Measurements from ENCODE around the gene DHRS1. TPM values are rescaled to one million over a fixed set of nuclear protein-coding genes. Genes with fewer than 3 reads are reported as not detected.
A peak's percentile ranks its signal among the peaks of the same experiment; 100 is the strongest.
"Not testable (repeated sequence)": the region's sequence is repeated elsewhere in the genome, so short reads cannot be mapped to it uniquely, and the experiment has no call there.

DHRS1 gene
- total RNA-seq, 2 experiments from 2014 or later = 11.7 to 14.6 TPM

- ATAC-seq (no peak), DNase-seq (no peak)
- Mint-ChIP-seq H3K9me3 (ENCODE audit: low read depth) (no peaks in the 10 kb centered on the region), H3K4me1 (peaks cover 27% of the 10 kb centered on the region), H3K4me3 (no peak overlapping the region), H3K36me3 (ENCODE audit: low read depth) (peaks cover 8% of the 10 kb centered on the region), H3K27me3 (peaks cover 12% of the 10 kb centered on the region), H3K27ac (no peak overlapping the region)
- intact Hi-C loops (cut with DNase I, micrococcal nuclease) = no loop called here
- ChIA-PET POLR2A (no interaction called here), CTCF (interaction anchor here (0.6 to 7.6 kb wide), 10 partner anchors 10 to 1392 kb away, joined by 3 to 76 read pairs (median 4); partner anchors contain the start of genes CBLN3, CIDEB and KHNYN)
Measured at GRCh38 chr14:24337144-24337823, 37.7 kb upstream of the DHRS1 start.

GRCh38 chr14:24335461-24336171 is 36.0 kb upstream of the DHRS1 start:
- intact Hi-C loops (cut with DNase I, micrococcal nuclease) = loop anchor here in 1 of 2 experiments (2.0 kb wide), 1 partner anchor 31 kb away; no protein-coding TSS in a partner anchor
- POLR2A ChIA-PET = interaction anchor here (0.6 to 1.4 kb wide), 2 partner anchors 96 to 120 kb away, joined by 3 to 5 read pairs; no protein-coding TSS in a partner anchor
- H3K4me3 Mint-ChIP-seq = no peak overlapping the region
- H3K27me3 Mint-ChIP-seq = peaks cover 19% of the 10 kb centered on the region
- peaks cover 8% of the 10 kb centered on the region for H3K36me3 Mint-ChIP-seq (ENCODE audit: low read depth)
- H3K4me1 Mint-ChIP-seq = peaks cover 37% of the 10 kb centered on the region
- CTCF ChIA-PET = interaction anchor here (0.6 to 7.6 kb wide), 8 partner anchors 26 to 723 kb away, joined by 3 to 76 read pairs (median 5); partner anchors contain the start of genes CBLN3 and KHNYN
- ATAC-seq (no peak), DNase-seq (no peak)
- H3K9me3 Mint-ChIP-seq (ENCODE audit: low read depth) = no peaks in the 10 kb centered on the region
- H3K27ac Mint-ChIP-seq = no peak overlapping the region

- Mint-ChIP-seq H3K4me3 (peak within 1 kb of the TSS; percentile 38), H3K27me3 (peaks cover 24% of the 10 kb centered on the region), H3K27ac (no peak within 1 kb of the TSS), H3K4me1 (peaks cover 31% of the 10 kb centered on the region), H3K36me3 (ENCODE audit: low read depth) (peaks cover 8% of the 10 kb centered on the region), H3K9me3 (ENCODE audit: low read depth) (no peaks in the 10 kb centered on the region)
- intact Hi-C loops (cut with DNase I, micrococcal nuclease) = loop anchor here in 1 of 2 experiments (1.0 to 2.0 kb wide), 2 partner anchors 32 to 102 kb away; no protein-coding TSS in a partner anchor
- peak; percentile 46 for DNase-seq
- no peak for ATAC-seq
- POLR2A ChIA-PET = interaction anchor here (2.2 kb wide), 1 partner anchor 96 kb away, joined by 31 read pairs; the partner anchor contains the start of gene KHNYN
- CTCF ChIA-PET = interaction anchor here (0.7 to 5.0 kb wide), 18 partner anchors 10 to 102 kb away, joined by 3 to 201 read pairs (median 11); partner anchors contain the start of genes CBLN3, KHNYN and LTB4R
Measured at GRCh38 chr14:24334431-24335291, 35.1 kb upstream of the DHRS1 start, which contains the start of gene ADCY4. ADCY4 (minus strand) TSS chr14:24335071; CDS start chr14:24334652, 419 bp downstream.

- POLR2A ChIA-PET = interaction anchor here (0.6 to 2.4 kb wide), 6 partner anchors 34 to 105 kb away, joined by 3 to 15 read pairs (median 4); partner anchors contain the start of gene TINF2
- ATAC-seq (peak; percentile 82), DNase-seq (peak; percentile 91)
- peaks cover 24% of the 10 kb centered on the region for H3K27me3 Mint-ChIP-seq
- H3K4me1 Mint-ChIP-seq = peaks cover 27% of the 10 kb centered on the region
- peak overlapping the region; percentile 53 for H3K4me3 Mint-ChIP-seq
- no peaks in the 10 kb centered on the region for H3K9me3 Mint-ChIP-seq (ENCODE audit: low read depth)
- peaks cover 8% of the 10 kb centered on the region for H3K36me3 Mint-ChIP-seq (ENCODE audit: low read depth)
- CTCF ChIA-PET = interaction anchor here (0.7 to 5.0 kb wide), 40 partner anchors 8 to 224 kb away, joined by 3 to 201 read pairs (median 6); partner anchors contain the start of genes CBLN3, CIDEB, IPO4 and KHNYN
- intact Hi-C loops (cut with DNase I, micrococcal nuclease) = loop anchor here in 1 of 2 experiments (1.0 to 2.0 kb wide), 4 partner anchors 21 to 340 kb away; partner anchors contain the start of genes LTB4R, MDP1 and TINF2
- peak overlapping the region; percentile 29 for H3K27ac Mint-ChIP-seq
Measured at GRCh38 chr14:24332268-24332993, 32.9 kb upstream of the DHRS1 start.

- intact Hi-C loops (cut with DNase I, micrococcal nuclease) = loop anchor here in 1 of 2 experiments (1.0 to 2.0 kb wide), 4 partner anchors 20 to 341 kb away; partner anchors contain the start of genes LTB4R, MDP1 and TINF2
- POLR2A ChIA-PET = interaction anchor here (1.0 to 2.4 kb wide), 2 partner anchors 100 to 103 kb away, joined by 4 to 15 read pairs; no protein-coding TSS in a partner anchor
- peaks cover 29% of the 10 kb centered on the region for H3K4me1 Mint-ChIP-seq
Measured at GRCh38 chr14:24331731-24332267, 32.2 kb upstream of the DHRS1 start.

GRCh38 chr14:24330973-24331674 is 31.5 kb upstream of the DHRS1 start:
- no peak overlapping the region for H3K4me3 Mint-ChIP-seq
- H3K27ac Mint-ChIP-seq = no peak overlapping the region
- H3K27me3 Mint-ChIP-seq = peaks cover 26% of the 10 kb centered on the region
- ChIA-PET CTCF (interaction anchor here (0.6 to 5.0 kb wide), 14 partner anchors 13 to 184 kb away, joined by 3 to 201 read pairs (median 6); partner anchors contain the start of genes CBLN3, CHMP4A, CIDEB and KHNYN), POLR2A (interaction anchor here (1.0 to 2.4 kb wide), 2 partner anchors 99 to 100 kb away, joined by 3 to 15 read pairs; partner anchors contain the start of gene KHNYN)
- ATAC-seq = no peak
- peaks cover 3% of the 10 kb centered on the region for H3K36me3 Mint-ChIP-seq (ENCODE audit: low read depth)
- no peak for DNase-seq
- H3K9me3 Mint-ChIP-seq (ENCODE audit: low read depth) = no peaks in the 10 kb centered on the region
- peaks cover 29% of the 10 kb centered on the region for H3K4me1 Mint-ChIP-seq
- intact Hi-C loops (cut with DNase I, micrococcal nuclease) = no loop called here

More at GRCh38 chr14:24331731-24332267, 32.2 kb upstream of the DHRS1 start:
- DNase-seq (peak; percentile 33), ATAC-seq (no peak)
- CTCF ChIA-PET = interaction anchor here (0.7 to 5.0 kb wide), 29 partner anchors 8 to 146 kb away, joined by 3 to 201 read pairs (median 5); partner anchors contain the start of genes CBLN3, CHMP4A, CIDEB and IPO4
- Mint-ChIP-seq H3K27ac (peak overlapping the region; percentile 29), H3K36me3 (ENCODE audit: low read depth) (peaks cover 8% of the 10 kb centered on the region), H3K4me3 (peak overlapping the region; percentile 53), H3K27me3 (peaks cover 24% of the 10 kb centered on the region), H3K9me3 (ENCODE audit: low read depth) (no peaks in the 10 kb centered on the region)

GRCh38 chr14:24329736-24330135 is 30.2 kb upstream of the DHRS1 start:
- H3K27ac Mint-ChIP-seq = no peak overlapping the region
- peaks cover 21% of the 10 kb centered on the region for H3K27me3 Mint-ChIP-seq
- H3K4me1 Mint-ChIP-seq = peaks cover 24% of the 10 kb centered on the region
- no peak overlapping the region for H3K4me3 Mint-ChIP-seq
- ChIA-PET POLR2A (no interaction called here), CTCF (interaction anchor here (0.6 to 3.7 kb wide), 8 partner anchors 10 to 102 kb away, joined by 3 to 22 read pairs (median 4); partner anchors contain the start of gene CIDEB)
- ATAC-seq = peak; percentile 40
- no peaks in the 10 kb centered on the region for H3K9me3 Mint-ChIP-seq (ENCODE audit: low read depth)
- peak; percentile 70 for DNase-seq
- no peaks in the 10 kb centered on the region for H3K36me3 Mint-ChIP-seq (ENCODE audit: low read depth)
- intact Hi-C loops (cut with DNase I, micrococcal nuclease) = no loop called here

- ATAC-seq = no peak
- POLR2A ChIA-PET = no interaction called here
- H3K27me3 Mint-ChIP-seq = peaks cover 19% of the 10 kb centered on the region
Measured at GRCh38 chr14:24329073-24329663, 29.6 kb upstream of the DHRS1 start.

GRCh38 chr14:24327914-24328313 is 28.3 kb upstream of the DHRS1 start:
- H3K9me3 Mint-ChIP-seq (ENCODE audit: low read depth); H3K36me3 Mint-ChIP-seq (ENCODE audit: low read depth); ATAC-seq; intact Hi-C loops (cut with DNase I, micrococcal nuclease); POLR2A ChIA-PET; H3K4me3 Mint-ChIP-seq; H3K27ac Mint-ChIP-seq: not testable (repeated sequence)
- peak; percentile 42 for DNase-seq
- CTCF ChIA-PET = interaction anchor here (0.6 to 3.7 kb wide), 4 partner anchors 12 to 104 kb away, joined by 3 to 22 read pairs (median 6); partner anchors contain the start of gene CIDEB
- H3K4me1 Mint-ChIP-seq = peaks cover 18% of the 10 kb centered on the region
- peaks cover 18% of the 10 kb centered on the region for H3K27me3 Mint-ChIP-seq

More at GRCh38 chr14:24329073-24329663, 29.6 kb upstream of the DHRS1 start:
- intact Hi-C loops (cut with DNase I, micrococcal nuclease) = no loop called here
- no peak overlapping the region for H3K4me3 Mint-ChIP-seq
- H3K4me1 Mint-ChIP-seq = peaks cover 22% of the 10 kb centered on the region
- H3K36me3 Mint-ChIP-seq (ENCODE audit: low read depth) = no peaks in the 10 kb centered on the region
- no peak overlapping the region for H3K27ac Mint-ChIP-seq
- no peak for DNase-seq
- CTCF ChIA-PET = interaction anchor here (0.6 to 3.7 kb wide), 8 partner anchors 11 to 103 kb away, joined by 3 to 22 read pairs (median 4); partner anchors contain the start of genes CIDEB, DHRS1 and NOP9
- no peaks in the 10 kb centered on the region for H3K9me3 Mint-ChIP-seq (ENCODE audit: low read depth)
